Hippocampal formation (tissue), 2 donors: ENCODE data around the gene HRH1.
A peak's percentile ranks its signal among the peaks of the same experiment; 100 is the strongest.
"Not testable (repeated sequence)": the region's sequence is repeated elsewhere in the genome, so short reads cannot be mapped to it uniquely, and the experiment has no call there.

Experiments used
- DNase-seq, 2 donors: peaks; one replicate each; lab custom pipeline; 2025; lab: John Stamatoyannopoulos, UW

The HRH1 gene

GRCh38 chr3:11143476-11143875, 10.8 kb upstream of the HRH1 start:
- no peak for DNase-seq

GRCh38 chr3:11144996-11145395, 9.3 kb upstream of the HRH1 start:
- no peak for DNase-seq

- no peak for DNase-seq
Measured at GRCh38 chr3:11145888-11146287, 8.4 kb upstream of the HRH1 start.

GRCh38 chr3:11146773-11147660, 7.3 kb upstream of the HRH1 start:
- DNase-seq: no peak

GRCh38 chr3:11150256-11150655, 4.0 kb upstream of the HRH1 start:
- DNase-seq: no peak

- DNase-seq: no peak
Measured at GRCh38 chr3:11152301-11152700, 2.0 kb upstream of the HRH1 start.

GRCh38 chr3:11154953-11155325, 646 bp downstream of the HRH1 start:
- no peak for DNase-seq

- peak; percentile 46 to 60 for DNase-seq
Measured at GRCh38 chr3:11155341-11156025, 1.2 kb downstream of the HRH1 start.

GRCh38 chr3:11156026-11156410, 1.7 kb downstream of the HRH1 start:
- no peak for DNase-seq

GRCh38 chr3:11157421-11157820, 3.1 kb downstream of the HRH1 start:
- no peak for DNase-seq

GRCh38 chr3:11159421-11159904, 5.2 kb downstream of the HRH1 start:
- no peak for DNase-seq

GRCh38 chr3:11161666-11162065, 7.4 kb downstream of the HRH1 start:
- DNase-seq: no peak

- DNase-seq: no peak
Measured at GRCh38 chr3:11162401-11163345, 8.4 kb downstream of the HRH1 start.

GRCh38 chr3:11164607-11165006, 10.3 kb downstream of the HRH1 start:
- DNase-seq: no peak

- DNase-seq: peak in 1 of 2 donors; percentile 26
Measured at GRCh38 chr3:11165476-11165875, 11.2 kb downstream of the HRH1 start.

- DNase-seq: not testable (repeated sequence)
Measured at GRCh38 chr3:11166807-11167400, 12.6 kb downstream of the HRH1 start.

- no peak for DNase-seq
Measured at GRCh38 chr3:11167590-11167989, 13.3 kb downstream of the HRH1 start.

- DNase-seq: no peak
Measured at GRCh38 chr3:11168406-11168805, 14.1 kb downstream of the HRH1 start.

GRCh38 chr3:11168881-11169805, 14.8 kb downstream of the HRH1 start:
- DNase-seq: no peak

- DNase-seq: no peak
Measured at GRCh38 chr3:11170052-11170770, 15.9 kb downstream of the HRH1 start.
